Nephron progenitor cell (in vitro differentiated cells): ENCODE data around the gene PFKFB1.

Experiments
- DNase-seq: peaks from one replicate; pipeline ENCODE4 v3.0.0; 2021
- H3K27ac Mint-ChIP-seq: 2 replicates; pipeline ENCODE4 v1.8.0; 2021; ENCODE audit warnings: mild to moderate bottlenecking, moderate library complexity, mixed read lengths
- H3K27me3 Mint-ChIP-seq: 2 replicates; pipeline ENCODE4 v1.8.0; 2021; ENCODE audit warnings: mild to moderate bottlenecking, low read depth, mixed read lengths; ENCODE audit not compliant: poor library complexity
- H3K36me3 Mint-ChIP-seq: 2 replicates; pipeline ENCODE4 v1.8.0; 2021; ENCODE audit warnings: low read depth, mixed read lengths
- H3K4me1 Mint-ChIP-seq: 2 replicates; pipeline ENCODE4 v1.8.0; 2021; ENCODE audit warnings: mixed read lengths
- H3K4me3 Mint-ChIP-seq: 2 replicates; pipeline ENCODE4 v1.8.0; 2021; ENCODE audit warnings: mild to moderate bottlenecking, moderate library complexity, mixed read lengths
- H3K9me3 Mint-ChIP-seq: 2 replicates; pipeline ENCODE4 v1.8.0; 2021; ENCODE audit warnings: mild to moderate bottlenecking, moderate library complexity, mixed read lengths
- CTCF ChIP-seq: fragments of 200-600 bp; sonication (generic); IDR thresholded peaks from 2 replicates; pipeline ENCODE4 v1.5.0; 2021; ENCODE audit warnings: antibody characterized with exemption

The PFKFB1 gene

GRCh38 chrX:54964766-54965497 lies 29.1 kb downstream of the PFKFB1 start:
- H3K27me3 Mint-ChIP-seq = peaks cover 7% of the 10 kb centered on the region
- no peak for DNase-seq
- H3K36me3 Mint-ChIP-seq = no peaks in the 10 kb centered on the region
- no peaks in the 10 kb centered on the region for H3K4me1 Mint-ChIP-seq
- peaks cover 43% of the 10 kb centered on the region for H3K9me3 Mint-ChIP-seq
- H3K4me3 Mint-ChIP-seq = no peak overlapping the region
- no peak for TF ChIP-seq CTCF
- H3K27ac Mint-ChIP-seq = no peak overlapping the region

DNA sequence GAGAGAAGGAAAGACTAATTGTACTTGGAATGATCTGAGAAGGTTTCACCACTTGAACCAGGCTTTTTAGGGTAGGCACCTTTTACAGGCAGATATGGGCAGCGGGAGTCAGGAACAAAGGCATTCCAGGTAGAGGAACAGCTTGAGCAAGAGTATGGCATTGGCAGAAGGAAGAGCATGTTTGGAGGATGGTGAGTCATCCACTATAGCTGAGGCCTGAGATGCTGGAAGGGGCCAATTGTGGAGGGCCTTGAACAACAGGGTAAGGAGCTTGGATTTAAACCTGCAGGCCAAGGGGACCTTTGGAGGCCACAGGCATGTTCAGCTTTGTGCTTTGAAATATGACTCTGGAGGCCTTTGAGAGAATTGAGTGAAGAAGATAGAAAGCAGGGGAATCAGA lies 32.2 kb downstream of the PFKFB1 start:
- H3K27me3 Mint-ChIP-seq = peaks cover 12% of the 10 kb centered on the region
- no peak for DNase-seq
- TF ChIP-seq CTCF = no peak
- no peaks in the 10 kb centered on the region for H3K4me1 Mint-ChIP-seq
- H3K4me3 Mint-ChIP-seq = no peak overlapping the region
- H3K36me3 Mint-ChIP-seq = no peaks in the 10 kb centered on the region
- H3K9me3 Mint-ChIP-seq = peaks cover 38% of the 10 kb centered on the region
- no peak overlapping the region for H3K27ac Mint-ChIP-seq

GRCh38 chrX:54950730-54951375 lies 43.1 kb downstream of the PFKFB1 start:
- DNase-seq = no peak
- Mint-ChIP-seq H3K4me1 (no peaks in the 10 kb centered on the region), H3K36me3 (no peaks in the 10 kb centered on the region), H3K9me3 (peaks cover 51% of the 10 kb centered on the region), H3K4me3 (no peak overlapping the region), H3K27ac (no peak overlapping the region), H3K27me3 (peaks cover 8% of the 10 kb centered on the region)
- no peak for TF ChIP-seq CTCF

- no peak for TF ChIP-seq CTCF
- H3K9me3 Mint-ChIP-seq = peaks cover 29% of the 10 kb centered on the region
- DNase-seq = no peak
- H3K27me3 Mint-ChIP-seq = peaks cover 18% of the 10 kb centered on the region
- H3K27ac Mint-ChIP-seq = no peak overlapping the region
- H3K36me3 Mint-ChIP-seq = no peaks in the 10 kb centered on the region
- H3K4me1 Mint-ChIP-seq = no peaks in the 10 kb centered on the region
- no peak overlapping the region for H3K4me3 Mint-ChIP-seq
Measured at GRCh38 chrX:54945224-54945623, 48.8 kb downstream of the PFKFB1 start.

DNA sequence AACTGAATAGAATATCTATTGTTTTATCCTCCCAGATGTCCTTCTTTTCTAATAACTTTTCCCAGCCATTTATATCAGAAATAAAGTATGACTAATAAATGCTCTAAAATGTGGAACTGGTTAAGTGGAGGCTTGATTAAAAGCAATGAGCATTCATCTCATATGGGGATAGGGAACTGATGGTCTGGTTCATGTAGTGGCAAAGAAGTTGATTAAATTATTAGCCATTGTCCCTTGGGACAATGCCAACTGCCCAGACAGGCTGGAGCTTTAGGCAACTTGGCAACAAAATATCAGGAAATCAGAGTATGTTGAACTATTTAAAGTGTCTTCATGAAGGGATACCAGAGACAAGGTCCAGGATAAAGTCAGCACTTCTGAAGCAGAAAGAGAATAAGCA lies 49.2 kb downstream of the PFKFB1 start:
- no peak for DNase-seq
- H3K4me1 Mint-ChIP-seq = no peaks in the 10 kb centered on the region
- no peak for TF ChIP-seq CTCF
- H3K9me3 Mint-ChIP-seq = peaks cover 29% of the 10 kb centered on the region
- H3K27ac Mint-ChIP-seq = no peak overlapping the region
- no peak overlapping the region for H3K4me3 Mint-ChIP-seq
- H3K27me3 Mint-ChIP-seq = peaks cover 18% of the 10 kb centered on the region
- H3K36me3 Mint-ChIP-seq = no peaks in the 10 kb centered on the region

GRCh38 chrX:54937416-54937815 lies 56.6 kb downstream of the PFKFB1 start:
- no peak overlapping the region for H3K27ac Mint-ChIP-seq
- H3K9me3 Mint-ChIP-seq = peaks cover 40% of the 10 kb centered on the region
- no peak for TF ChIP-seq CTCF
- no peak for DNase-seq
- peaks cover 4% of the 10 kb centered on the region for H3K36me3 Mint-ChIP-seq
- H3K4me3 Mint-ChIP-seq = no peak overlapping the region
- peaks cover 9% of the 10 kb centered on the region for H3K27me3 Mint-ChIP-seq
- H3K4me1 Mint-ChIP-seq = no peaks in the 10 kb centered on the region
